Right lobe of liver (tissue), 6 donors: ENCODE measurements around the gene RTP3. TPM values are rescaled to one million over a fixed set of nuclear protein-coding genes. Genes with fewer than 3 reads are reported as not detected.

Source experiments
- ATAC-seq, 4 donors: fragments of 200-7000 bp; cut with Tn5 transposase; one replicate each; pipeline ENCODE4 v1.9.1; 2020; ENCODE audit warnings: mild to moderate bottlenecking in 4 of 4, moderate library complexity in 4 of 4
- DNase-seq, 3 donors: peaks; one replicate each; pipeline ENCODE4 v3.0.0-alpha.2; 2020
- H3K27ac ChIP-seq, 3 donors: fragments of 200-600 bp; one replicate each; pipeline ENCODE4 v1.8.0; 2022
- H3K27me3 ChIP-seq, 2 donors: fragments of 200-600 bp; one replicate each; pipeline ENCODE4 v1.8.0; 2022
- H3K36me3 ChIP-seq, 4 donors: fragments of 200-600 bp; sonication (generic) in 1 of 4; one replicate each; pipeline versions ENCODE4 v1.5.1 to v1.8.0; 2017 to 2022; ENCODE audit warnings: control low read depth in 1 of 4
- H3K4me1 ChIP-seq, 4 donors: fragments of 200-600 bp; sonication (generic) in 1 of 4; one replicate each; pipeline versions ENCODE4 v1.5.1 to v1.8.0; 2017 to 2022; ENCODE audit warnings: control low read depth in 1 of 4
- H3K4me3 ChIP-seq, 3 donors: fragments of 200-600 bp; one replicate each; pipeline ENCODE4 v1.8.0; 2022
- H3K9me3 ChIP-seq, 4 donors: fragments of 200-600 bp; sonication (generic) in 1 of 4; one replicate each; pipeline versions ENCODE4 v1.5.1 to v1.8.0; 2017 to 2022; ENCODE audit warnings: control low read depth in 1 of 4
- POLR2A ChIP-seq: fragments of 450-650 bp; IDR thresholded peaks from one replicate; pipeline ENCODE4 v1.6.1; 2017; ENCODE audit warnings: antibody characterized with exemption, mild to moderate bottlenecking
- WGBS: methylation state at CpG from one replicate; pipeline ENCODE4 v1.1.6; 2018; ENCODE audit warnings: low coverage, low lambda C conversion rate; ENCODE audit not compliant: insufficient coverage; ENCODE audit errors: missing lambda C conversion rate; 5-methylcytosine and 5-hydroxymethylcytosine counted together
- intact Hi-C, 2 donors: fragments of 100-400 bp; cut with DNase I; formaldehyde crosslinking; loops; one replicate each; pipeline versions ENCODE4 v1.11.2 to v1.14.1; 2022
- total RNA-seq, 6 experiments: library from RNA; depleted of rRNA in 2 of 6; stranded (reverse); fragments of >200 nt in 2 of 6; fragmentation: NEBNext Ultra II Directional in 3 of 6; extraction: Animal tissue kit (Norgen Biotek cat#: 25700) in 3 of 6; gene quantifications; one replicate each; pipeline versions ENCODE4 v1.1.0 to v1.2.4, GENCODE V29; 2016 to 2023
- TF ChIP-seq, protein P1 (sequence below), 4 donors: fragments of 200-600 bp in 3 of 4; fragments of 450-650 bp in 1 of 4; IDR thresholded peaks; one replicate each; pipeline versions ENCODE4 v1.5.1 to v1.8.0; 2016 to 2022; ENCODE audit warnings: antibody characterized with exemption in 4 of 4, mild to moderate bottlenecking in 2 of 4
- donor health status: DM: no; HTN: yes; CAD: no.
- donor health status: DM: no; HTN: no; CAD: no.
- donor health status: DM: no; HTN: no; CAD: no.
- donor health status: DM: no; HTN: yes; CAD: no.
- donor health status: DM: no; HTN: yes; CAD: no.

Gene RTP3
- total RNA-seq, 6 experiments from 2014 or later: 12.2 to 29.0 (median 20.9) TPM

DNA sequence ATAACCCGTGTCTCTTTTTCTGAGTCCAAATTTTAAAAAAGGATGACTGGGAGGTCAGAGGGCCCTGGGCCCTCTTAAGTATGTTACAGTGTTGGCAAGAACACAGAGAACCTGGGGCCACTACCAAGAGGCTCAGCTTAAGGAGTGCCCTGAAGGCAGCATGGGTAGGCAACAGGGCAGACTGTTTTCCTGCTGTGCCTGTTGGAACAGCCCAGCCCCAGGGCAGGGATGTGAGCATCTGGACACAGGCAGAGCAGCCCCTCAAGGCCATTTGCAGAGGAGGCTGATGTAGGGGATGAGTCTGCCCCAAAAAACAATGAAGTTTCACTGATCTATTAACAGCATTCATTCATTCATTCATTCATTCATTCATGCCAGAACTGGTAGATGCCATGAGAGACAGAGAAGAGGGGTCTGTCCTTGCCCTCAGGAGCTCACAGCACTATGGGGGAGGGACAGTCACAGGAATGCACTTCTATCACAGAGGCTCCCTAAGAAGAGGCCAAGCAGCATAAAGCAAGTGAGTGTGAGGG, 30.8 kb upstream of the RTP3 start:
- Histone ChIP-seq H3K4me3 (no peak overlapping the region), H3K27me3 (no peaks in the 10 kb centered on the region), H3K36me3 (no peaks in the 10 kb centered on the region), H3K4me1 (peaks cover 0 to 11% (median 0%) of the 10 kb centered on the region in 4 donors), H3K9me3 (no peaks in the 10 kb centered on the region), H3K27ac (no peak overlapping the region)
- no peak for ATAC-seq
- TF ChIP-seq POLR2A: no peak
- TF ChIP-seq, protein P1, sequence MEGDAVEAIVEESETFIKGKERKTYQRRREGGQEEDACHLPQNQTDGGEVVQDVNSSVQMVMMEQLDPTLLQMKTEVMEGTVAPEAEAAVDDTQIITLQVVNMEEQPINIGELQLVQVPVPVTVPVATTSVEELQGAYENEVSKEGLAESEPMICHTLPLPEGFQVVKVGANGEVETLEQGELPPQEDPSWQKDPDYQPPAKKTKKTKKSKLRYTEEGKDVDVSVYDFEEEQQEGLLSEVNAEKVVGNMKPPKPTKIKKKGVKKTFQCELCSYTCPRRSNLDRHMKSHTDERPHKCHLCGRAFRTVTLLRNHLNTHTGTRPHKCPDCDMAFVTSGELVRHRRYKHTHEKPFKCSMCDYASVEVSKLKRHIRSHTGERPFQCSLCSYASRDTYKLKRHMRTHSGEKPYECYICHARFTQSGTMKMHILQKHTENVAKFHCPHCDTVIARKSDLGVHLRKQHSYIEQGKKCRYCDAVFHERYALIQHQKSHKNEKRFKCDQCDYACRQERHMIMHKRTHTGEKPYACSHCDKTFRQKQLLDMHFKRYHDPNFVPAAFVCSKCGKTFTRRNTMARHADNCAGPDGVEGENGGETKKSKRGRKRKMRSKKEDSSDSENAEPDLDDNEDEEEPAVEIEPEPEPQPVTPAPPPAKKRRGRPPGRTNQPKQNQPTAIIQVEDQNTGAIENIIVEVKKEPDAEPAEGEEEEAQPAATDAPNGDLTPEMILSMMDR (IDR thresholded peaks at IDR 0.05): no peak
- peak in 1 of 3 donors; percentile 14 for DNase-seq
- WGBS: 67% methylated on average over 1 of the region's 1 CpG
- intact Hi-C loops: no loop called here

DNA sequence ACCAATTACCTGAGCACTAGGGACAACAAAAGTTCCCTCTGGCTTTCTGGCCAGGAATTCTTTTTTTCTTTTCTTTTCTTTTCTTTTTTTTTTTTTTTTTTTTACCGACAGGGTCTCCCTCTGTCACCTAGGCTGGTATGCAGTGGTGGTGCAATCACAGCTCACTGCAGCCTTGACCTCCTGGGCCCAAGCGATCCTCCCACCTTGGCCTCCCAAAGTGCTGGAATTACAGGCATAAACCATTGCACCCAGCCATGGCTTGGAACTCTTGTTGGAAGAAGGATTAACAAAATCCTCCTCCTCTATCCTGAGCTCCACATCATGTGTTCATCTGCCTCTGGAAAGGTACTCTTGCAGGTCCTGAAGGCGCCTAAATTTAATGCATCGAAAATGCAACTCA, 30.2 kb upstream of the RTP3 start:
- WGBS: 72% methylated on average over 3 of the region's 4 CpGs
- intact Hi-C loops: no loop called here
- TF ChIP-seq POLR2A: no peak
- TF ChIP-seq, protein P1 (IDR thresholded peaks at IDR 0.05): no peak
- H3K27ac ChIP-seq: no peak overlapping the region
- peaks cover 0 to 11% (median 0%) of the 10 kb centered on the region in 4 donors for H3K4me1 ChIP-seq
- DNase-seq: peak in 1 of 3 donors; percentile 11
- no peaks in the 10 kb centered on the region for H3K9me3 ChIP-seq
- no peak overlapping the region for H3K4me3 ChIP-seq
- no peaks in the 10 kb centered on the region for H3K27me3 ChIP-seq
- no peaks in the 10 kb centered on the region for H3K36me3 ChIP-seq
- ATAC-seq: no peak

DNA sequence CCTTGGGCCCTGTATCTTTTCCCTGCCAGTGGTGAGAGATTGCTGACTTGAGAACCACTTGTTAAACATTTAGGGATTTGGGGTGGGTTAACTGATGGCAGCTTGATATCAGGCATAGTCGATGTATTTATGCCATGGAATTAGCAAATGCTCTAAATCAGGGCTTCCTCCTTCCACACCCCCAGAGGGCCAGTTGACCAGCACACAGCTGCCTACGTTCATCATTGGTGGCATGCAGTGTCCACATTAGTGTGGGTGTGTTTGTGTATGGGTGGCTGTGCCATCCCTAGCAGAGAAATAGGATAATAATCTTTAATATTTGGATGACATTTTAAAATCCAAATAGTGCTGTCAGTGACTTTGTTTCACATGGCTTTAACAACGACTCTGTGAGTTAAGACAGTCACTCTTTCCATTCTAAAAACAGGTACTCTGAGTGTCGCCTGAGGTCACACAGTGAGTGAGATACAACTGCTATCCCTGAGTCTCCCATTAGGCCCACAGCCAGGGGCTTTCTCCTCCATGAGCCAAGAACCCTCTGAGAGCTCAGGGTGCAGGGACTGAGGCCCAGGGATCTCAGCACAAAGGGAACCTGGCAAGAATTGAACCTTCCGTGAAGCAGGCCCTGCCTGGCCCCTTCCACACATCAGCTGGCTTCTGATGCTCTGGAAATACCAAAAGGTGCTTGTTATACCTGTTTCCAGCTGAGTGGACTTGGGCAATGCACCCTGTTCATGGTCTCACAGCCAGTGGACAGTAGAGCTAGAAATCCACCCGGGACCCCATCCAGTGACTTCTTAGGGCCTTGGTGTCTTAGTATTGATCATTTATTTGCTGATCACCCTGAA, 28.8 kb upstream of the RTP3 start:
- intact Hi-C loops: no loop called here
- peaks cover 0 to 11% (median 0%) of the 10 kb centered on the region in 4 donors for H3K4me1 ChIP-seq
- no peaks in the 10 kb centered on the region for H3K9me3 ChIP-seq
- H3K27me3 ChIP-seq: no peaks in the 10 kb centered on the region
- 77% methylated on average over 4 of the region's 6 CpGs for WGBS
- ATAC-seq: no peak
- H3K36me3 ChIP-seq: no peaks in the 10 kb centered on the region
- no peak overlapping the region for H3K4me3 ChIP-seq
- no peak for TF ChIP-seq POLR2A
- TF ChIP-seq, protein P1 (IDR thresholded peaks at IDR 0.05): no peak
- peak in 1 of 3 donors; percentile 23 for DNase-seq
- H3K27ac ChIP-seq: no peak overlapping the region

DNA sequence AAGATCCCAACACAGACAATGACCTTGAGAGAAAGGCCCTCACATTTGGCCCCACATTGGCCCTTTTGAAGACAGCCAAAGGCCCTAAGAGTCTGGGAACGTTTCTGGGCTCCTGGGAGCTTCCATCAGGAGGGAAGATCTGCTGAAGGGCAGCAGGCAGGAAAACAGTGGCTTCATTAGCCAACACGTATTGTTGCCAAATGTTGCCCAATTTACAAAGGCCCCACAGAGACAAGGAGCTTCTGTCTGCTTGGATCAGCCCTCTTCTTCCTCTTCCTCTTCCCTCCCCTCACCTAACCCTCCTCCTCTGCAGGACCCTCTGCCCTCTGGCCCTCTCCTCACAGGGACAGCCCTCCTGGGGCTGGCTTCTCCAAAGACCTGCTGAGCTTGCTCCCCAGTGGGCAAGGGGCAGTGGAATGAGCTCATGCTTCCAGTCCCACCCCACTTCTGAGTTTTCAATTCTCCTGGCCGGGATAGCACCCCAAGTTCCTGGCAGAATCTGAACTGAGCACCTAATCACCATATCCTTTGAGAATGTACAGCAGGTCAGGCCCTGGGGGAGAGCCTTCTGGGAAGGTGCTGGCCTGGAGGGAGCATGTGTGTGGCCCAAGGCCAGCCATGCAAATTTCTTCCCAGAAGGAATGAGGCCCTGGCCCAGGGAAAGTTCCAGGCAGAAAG, 28.0 kb upstream of the RTP3 start:
- peak in 3 of 4 donors; percentile 38 to 66 (median 52) for ATAC-seq
- peak in 1 of 3 donors; percentile 41 for DNase-seq
- Histone ChIP-seq H3K27me3 (no peaks in the 10 kb centered on the region), H3K4me1 (peaks cover 0 to 11% (median 0%) of the 10 kb centered on the region in 4 donors), H3K27ac (no peak overlapping the region), H3K36me3 (no peaks in the 10 kb centered on the region), H3K4me3 (no peak overlapping the region), H3K9me3 (no peaks in the 10 kb centered on the region)
- WGBS: 67% methylated on average over 1 of the region's 3 CpGs
- intact Hi-C loops: no loop called here
- no peak for TF ChIP-seq POLR2A
- TF ChIP-seq, protein P1 (IDR thresholded peaks at IDR 0.05): no peak
